NCI-H2171 treated with DMSO at 0.1 percent for 48 hours (cell line): ENCODE data around the gene RPS6KA1.
"Not testable (repeated sequence)": the region's sequence is repeated elsewhere in the genome, so short reads cannot be mapped to it uniquely, and the experiment has no call there.

Source experiments
- DNase-seq: peaks from one replicate; lab custom pipeline; 2025; lab: John Stamatoyannopoulos, UW

Gene RPS6KA1

DNA sequence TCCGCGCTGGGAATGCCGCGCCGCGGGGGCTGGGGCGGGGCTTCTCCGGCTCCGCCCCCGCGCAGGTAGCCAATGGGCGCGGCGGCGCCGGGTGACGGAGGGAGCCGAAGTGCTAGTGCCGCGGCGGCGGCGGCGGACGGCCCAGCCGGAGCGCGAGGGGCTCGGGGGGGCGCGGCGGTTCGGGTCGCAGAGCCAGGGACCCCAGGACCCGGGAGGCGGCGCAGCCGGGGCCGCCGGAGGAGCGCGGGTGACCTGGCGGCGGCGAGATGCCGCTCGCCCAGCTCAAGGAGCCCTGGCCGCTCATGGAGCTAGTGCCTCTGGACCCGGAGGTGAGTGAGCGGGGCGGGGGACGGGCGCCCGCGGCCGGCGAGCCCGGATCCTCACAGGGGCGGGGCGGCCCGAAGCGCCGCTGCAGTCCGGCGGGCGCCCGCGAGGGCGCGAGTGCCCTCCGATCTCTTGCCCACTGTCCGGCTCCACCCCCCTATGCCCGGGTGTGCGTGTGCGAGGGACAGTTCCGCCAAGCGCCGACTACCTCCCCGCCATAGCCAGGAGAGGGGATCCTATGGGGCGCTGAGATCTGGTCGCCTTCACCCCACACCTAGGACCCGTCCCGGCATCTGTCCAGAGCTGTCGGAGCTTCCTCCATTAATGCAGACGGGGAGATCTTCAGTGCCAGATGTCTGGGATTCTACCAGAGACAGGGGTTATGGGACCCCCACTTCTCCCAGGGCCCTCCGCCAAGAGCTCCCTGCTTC, at the start of gene RPS6KA1:
RPS6KA1 (plus strand) TSS at position 107 of the 755 bp plus-strand sequence; CDS start at position 267, 160 bp downstream.
- DNase-seq, result peak; percentile 68

DNA sequence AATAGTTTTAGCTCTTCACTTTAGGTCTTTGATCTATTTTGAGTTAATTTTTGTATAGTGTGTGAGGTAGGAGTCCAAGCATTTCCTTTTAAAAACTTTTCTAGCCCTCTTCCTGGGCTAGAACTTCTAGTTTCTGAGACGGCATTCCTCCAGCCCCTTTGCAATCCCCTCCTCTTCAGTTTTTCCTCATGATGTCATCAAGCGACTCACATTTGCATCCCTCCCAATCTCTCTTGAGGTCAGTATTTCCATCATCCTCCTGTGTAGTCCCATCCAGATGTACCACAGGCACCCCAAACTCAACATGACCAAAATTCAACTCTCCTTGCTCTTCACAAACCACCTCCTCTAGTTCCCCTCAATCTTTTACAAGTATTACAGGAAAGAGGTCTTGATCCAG, 46.6 kb upstream of the RPS6KA1 start:
- no peak for DNase-seq

DNA sequence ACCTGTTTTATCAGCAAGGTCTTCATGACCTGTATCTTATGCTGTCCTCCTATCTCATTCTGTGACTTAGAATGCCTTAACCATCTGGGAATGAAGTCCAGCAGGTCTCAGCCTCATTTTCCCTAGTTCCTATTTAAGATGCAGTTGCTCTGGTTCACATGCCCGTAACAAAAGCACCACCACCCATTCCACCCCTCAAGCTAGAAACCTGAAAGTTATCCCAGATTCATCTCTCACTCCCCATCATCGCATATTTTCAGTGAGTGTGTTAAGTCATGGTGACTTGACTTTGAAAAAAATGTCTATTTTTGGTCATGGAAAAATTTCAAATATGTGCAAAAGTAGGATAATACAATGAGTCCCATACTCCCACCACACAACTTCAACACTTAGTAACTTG, 45.6 kb upstream of the RPS6KA1 start:
- no peak for DNase-seq

DNA sequence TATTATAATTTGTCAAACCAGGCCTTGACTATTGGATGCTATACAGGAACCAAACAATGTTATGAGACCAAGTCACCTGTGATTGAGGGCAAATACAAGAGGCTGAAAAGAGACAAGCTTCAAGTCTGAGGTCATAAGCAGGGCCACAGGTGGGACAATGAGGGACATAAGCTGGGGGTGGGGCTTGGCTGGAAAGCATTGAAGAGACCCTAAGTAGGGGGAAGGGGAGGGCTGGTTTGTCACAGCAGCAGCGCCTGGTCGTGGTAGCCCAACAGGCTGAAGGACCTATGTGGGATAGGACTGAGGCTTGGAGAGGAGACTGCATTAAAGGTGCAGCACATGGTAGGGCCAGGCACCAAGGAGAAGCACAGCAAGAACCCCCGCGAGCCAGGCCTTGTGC, 39.4 kb upstream of the RPS6KA1 start:
- no peak for DNase-seq

DNA sequence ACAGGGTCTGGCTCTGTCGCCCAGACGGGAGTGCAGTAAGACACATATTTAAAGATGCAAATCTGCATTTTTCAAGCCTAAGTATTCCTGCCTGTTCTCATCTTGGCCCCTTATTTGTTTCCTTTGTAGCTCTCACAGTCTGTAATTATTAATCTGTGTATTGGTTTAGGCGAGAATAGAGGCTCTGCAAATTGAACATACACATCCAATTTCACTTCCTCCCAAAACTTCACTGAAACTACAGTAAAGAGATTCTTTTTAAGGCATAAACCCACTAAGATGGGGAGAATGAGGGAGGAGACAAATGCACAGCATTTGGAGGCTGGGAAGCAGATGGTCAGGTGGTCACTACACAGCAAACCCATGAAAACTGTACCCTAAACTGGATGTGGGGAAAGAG, 36.3 kb upstream of the RPS6KA1 start:
- DNase-seq, result no peak

DNA sequence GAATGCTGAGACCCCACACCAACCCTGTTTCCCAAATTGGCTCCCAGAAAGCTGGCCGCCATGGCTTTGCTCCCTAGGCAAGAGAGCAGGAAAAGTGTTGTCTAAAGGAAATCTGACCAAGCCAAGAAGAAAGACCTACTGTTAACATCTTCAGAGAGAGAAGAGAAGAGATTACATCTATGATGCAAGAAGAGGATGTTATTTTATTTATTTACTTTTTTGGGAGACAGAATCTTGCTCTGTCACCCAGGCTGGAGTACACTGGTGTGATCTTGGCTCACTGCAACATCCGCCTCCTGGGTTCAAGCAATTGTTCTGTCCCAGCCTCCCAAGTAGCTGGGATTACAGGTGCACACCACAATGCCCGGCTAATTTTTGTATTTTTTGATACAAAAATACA, 35.6 kb upstream of the RPS6KA1 start:
- DNase-seq, result no peak

DNA sequence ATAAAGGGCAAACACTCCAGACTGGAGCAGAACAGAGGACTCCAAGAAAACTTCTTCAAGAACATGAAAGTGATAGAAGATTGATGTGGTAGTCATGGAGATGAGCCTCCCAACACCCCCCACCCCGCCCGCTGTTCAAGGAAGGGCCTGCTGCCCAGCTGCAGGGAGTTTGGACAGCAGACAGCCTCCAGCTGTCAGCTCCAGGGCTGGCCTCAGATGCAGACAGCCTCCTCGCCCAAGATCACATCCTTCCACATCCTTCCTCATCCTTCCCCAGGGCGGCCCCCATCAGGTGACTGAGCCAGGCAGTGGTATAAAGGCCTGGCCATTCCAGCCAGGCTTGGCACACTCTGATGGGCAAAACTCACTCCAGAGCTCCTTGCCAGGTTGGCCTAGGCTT, 32.7 kb upstream of the RPS6KA1 start:
- DNase-seq, result no peak

DNA sequence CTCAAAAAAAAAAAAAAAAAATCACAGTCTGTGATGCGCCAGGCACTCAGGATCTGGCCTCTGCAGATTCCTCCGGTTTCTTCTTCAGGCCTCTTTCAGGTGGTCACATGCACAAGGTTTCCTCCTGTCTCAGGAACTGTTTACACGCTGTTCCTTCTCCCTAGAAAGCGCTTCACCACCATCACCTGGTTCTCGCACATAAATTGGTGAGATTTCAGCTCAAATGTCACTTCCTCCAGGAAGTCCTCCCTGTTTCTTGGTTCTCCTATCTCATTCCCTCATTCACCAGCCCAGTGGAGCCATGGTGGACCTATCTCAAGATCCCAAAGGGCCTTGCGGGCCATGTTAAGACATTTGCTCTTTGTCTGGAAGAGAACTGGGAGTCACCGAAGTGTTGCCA, 30.7 kb upstream of the RPS6KA1 start:
- DNase-seq, result no peak

DNA sequence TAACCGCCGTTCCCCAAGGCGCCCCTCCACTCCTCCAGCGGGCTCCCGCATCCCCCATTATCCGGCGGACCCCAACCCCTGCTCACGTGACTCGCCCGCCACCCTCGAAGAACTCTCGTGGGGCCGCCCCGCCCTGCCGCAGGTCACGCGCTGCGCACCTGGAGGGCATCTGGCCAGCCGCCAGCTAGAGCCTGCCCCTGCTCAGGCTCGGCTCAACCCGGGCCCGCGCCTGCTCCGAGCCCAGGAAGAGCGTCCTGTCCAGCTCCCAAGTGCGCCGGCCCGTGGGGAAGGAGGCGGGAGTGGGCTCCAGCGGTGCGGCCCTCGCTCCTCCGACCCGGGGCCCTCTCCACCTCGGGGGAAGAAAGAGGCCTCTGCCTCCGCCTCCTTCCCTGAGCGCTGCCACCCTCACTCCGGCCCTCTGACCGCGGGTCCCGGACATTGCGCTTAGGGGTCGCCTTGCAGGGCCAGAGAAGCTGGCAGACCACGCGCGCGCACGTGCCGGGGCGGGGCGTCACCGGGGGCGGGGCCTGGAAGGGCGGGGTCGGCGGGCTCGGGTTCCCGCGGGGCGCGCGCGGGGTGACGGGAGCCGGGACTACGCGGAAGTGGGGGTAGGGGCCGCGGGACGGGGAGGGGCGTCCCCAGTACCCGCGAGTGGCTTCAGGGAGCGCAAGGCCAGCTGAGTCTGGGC, 28.9 kb upstream of the RPS6KA1 start:
- DNase-seq, result peak; percentile 92

DNA sequence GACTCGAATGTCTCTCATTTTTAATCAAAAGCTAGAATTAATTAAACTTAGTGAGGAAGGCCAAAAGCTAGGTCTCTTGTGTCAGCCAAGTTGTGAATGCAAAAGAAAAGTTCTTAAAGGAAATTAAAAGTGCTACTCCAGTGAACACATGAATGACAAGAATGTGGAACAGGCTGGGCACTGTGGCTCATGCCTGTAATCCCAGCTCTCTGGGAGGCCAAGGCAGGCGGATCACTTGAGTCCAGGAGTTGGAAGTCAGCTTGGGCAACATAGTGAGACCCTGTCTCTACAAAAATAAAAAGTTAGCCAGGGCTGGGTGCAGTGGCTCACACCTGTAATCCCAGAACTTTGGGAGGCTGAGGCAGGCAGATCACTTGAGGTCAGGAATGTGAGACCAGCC, 18.9 kb upstream of the RPS6KA1 start:
- not testable (repeated sequence) for DNase-seq

DNA sequence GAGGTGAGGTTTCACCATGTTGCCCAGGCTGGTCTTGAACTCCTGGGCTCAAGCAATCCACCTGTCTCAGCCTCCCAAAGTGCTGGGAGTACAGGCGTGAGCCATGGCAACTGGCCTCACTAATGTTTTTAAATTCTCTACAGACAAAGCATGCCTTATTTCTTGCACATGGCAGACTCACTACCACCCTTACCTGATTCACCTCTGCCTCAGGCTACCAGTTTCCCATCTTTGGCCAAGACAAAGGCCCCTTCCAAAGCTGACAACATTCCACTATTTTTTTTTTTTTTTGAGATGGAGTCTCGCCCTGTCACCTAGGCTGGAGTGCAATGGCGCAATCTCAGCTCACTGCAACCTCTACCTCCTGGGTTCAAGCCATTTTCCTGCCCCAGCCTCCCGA, 13.7 kb upstream of the RPS6KA1 start:
- not testable (repeated sequence) for DNase-seq

DNA sequence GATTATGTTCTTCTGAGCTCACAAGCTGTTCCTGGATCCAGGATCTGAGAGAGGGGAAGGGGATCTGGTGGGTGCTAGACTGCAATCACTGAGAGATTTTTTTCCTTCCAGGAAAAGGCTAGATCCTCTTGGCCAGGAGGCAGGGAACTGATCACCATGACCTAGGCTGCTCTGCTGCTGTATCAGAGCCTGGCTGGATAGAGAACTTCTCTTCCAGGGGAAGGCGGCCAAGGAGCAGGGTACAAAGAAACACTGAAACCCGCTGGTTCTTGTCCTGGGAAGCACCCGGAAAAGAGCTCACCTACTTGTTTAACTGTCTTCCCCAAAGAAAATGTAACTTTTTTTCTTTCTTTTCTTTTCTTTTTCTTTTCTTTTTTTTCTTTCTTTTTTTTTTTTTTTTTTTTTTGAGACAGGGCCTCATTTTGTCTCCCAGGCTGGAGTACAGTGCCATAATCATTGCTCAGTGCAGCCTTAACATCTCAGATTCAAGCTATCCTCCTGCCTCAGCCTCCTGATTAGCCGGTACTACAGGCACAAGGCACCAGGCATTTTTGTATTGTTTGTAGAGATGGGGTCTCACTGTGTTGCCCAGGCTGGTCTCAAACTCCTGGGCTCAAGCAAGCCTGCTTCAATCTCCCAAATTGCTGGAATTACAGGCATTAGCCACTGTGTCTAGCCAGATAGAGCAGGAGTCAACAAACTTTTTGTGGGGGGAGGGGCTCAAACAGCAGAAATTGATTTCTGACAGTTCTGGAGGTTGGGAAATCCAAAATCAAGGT, 12.4 kb upstream of the RPS6KA1 start:
- peak; percentile 92 for DNase-seq

DNA sequence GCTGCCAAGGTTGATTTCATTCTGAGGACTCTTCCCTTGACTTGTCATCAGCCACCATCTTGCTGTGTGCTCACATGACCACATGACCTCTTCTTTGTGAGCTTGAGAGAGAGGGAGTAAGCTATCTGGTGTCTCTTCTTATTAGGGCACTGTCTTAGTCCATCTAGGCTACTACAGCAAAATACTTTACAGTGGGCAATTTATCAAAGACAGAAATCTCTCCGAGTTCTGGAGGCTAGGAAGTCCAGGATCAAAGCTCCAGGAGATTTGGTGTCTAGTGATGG, 11.9 kb upstream of the RPS6KA1 start:
- no peak for DNase-seq

DNA sequence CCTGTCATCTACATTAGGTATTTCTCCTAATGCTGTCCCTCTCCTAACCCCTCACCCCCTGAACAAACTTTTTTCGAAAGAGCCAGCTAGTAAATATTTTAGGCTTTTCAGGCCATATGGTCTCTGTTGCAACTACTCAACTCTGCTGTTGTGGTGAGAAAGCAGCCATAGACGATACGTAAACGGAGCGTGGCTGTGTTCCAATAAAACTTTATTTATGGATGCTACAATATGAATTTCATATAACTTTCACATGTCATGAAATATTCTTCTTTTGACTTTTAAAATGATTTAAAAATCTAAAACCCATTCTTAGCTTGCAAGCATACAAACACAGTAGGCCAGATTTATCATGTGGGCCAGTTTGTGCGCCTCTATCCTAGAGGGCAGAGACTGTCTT, 11.2 kb upstream of the RPS6KA1 start:
- peak; percentile 35 for DNase-seq

DNA sequence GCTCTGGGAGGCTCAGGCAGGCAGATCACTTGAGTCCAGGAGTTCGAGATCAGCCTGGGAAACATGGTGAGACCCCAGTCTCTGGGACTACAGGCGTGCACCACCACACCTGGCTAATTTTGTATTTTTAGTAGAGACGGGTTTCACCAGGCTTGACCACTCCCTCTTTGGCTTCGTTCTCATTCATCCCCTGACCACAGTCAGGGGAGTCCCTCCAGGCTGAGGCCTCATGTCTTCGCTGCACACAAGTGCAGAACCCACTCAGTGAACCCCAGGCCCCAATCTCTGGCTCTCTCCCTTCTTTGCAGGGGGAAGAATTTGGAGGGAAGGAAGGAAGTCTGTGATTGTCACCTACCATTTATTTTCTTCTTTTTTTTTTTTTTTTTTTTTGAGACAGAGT, 9.2 kb upstream of the RPS6KA1 start:
- no peak for DNase-seq

DNA sequence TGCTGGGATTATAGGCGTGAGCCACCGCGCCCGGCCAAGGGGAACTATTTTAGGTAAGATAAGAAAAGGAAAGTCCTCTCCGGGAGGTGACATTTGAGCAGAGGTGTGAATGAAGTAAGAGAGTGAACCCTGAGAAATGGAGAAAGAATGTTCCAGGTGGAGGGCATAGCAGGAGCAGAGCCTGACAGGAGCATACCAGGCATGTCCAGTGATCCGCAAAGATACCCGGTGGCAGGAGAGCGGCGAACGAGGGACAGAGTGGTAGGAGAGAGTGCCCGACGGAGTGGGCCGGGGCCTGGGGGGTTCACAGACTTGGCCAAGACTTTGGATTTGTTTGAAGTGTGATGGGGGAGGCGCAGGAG, 7.9 kb upstream of the RPS6KA1 start:
- no peak for DNase-seq

DNA sequence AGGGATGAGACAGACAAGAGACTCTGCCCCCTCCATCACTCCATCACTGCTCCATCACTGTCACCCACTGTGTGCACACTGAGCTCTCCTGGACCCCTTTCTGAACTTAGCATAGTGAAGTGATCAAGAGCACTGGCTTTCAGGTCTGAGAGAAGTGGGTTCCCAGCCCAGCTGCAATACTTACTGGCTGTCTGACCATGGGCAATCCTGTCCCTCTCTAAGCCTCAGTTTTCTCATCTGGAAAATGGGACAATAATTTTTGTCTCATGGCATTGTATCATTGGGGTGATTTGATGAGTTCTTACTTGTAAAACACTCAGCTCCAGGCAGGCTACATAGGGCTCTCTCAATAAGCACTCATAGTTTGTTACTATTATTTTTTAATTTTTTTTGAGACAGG, 7.5 kb upstream of the RPS6KA1 start:
- no peak for DNase-seq

DNA sequence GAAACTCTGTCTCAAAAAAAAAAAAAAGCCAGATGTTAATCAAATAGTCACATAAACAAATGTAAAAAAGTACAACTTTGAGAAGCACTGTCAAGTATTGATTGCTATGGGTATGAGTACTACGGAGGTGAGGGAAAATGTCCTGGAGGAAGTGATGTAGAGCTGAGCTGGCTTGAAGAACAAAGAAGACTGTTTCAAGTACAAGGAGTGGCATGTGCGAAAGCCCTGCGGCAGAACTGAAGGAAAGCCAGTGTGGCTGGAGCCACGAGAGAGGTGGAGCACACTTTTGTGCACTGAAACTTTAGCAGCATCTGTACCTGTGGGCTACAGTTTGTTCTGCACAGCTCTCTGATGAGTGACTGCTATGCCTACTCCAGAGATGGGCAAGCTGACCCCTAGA, 5.4 kb upstream of the RPS6KA1 start:
- no peak for DNase-seq

DNA sequence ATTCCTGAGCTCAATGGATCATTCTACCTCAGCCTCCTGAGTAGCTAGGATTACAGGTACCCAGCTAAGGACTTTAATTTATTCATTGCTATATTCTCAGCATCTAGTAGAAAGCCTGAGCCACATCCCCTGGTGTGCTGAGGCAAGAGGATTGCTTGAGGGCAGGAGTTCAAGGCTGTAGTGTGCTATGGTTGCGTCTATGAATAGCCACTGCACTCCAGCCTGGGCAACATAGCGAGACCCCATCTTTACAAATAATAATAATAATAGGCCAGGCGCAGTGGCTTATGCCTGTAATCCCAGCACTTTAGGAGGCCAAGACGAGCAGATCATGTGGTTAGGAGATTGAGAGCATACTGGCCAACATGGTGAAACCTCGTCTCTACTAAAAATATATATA, 3.3 kb upstream of the RPS6KA1 start:
- no peak for DNase-seq

DNA sequence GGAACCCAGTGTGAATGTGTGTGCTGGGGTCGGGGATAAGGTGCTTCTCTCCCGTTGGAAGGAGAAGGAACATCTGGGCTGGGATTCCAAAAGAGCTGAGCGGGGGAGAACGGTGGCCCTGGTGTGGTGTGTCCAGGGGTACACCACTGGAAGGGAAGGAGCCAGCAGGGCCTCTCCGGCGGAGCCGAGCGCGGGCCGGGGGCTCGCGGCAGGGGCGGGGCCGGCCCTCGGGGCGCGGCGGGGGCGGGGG, 231 bp upstream of the RPS6KA1 start:
- no peak for DNase-seq

DNA sequence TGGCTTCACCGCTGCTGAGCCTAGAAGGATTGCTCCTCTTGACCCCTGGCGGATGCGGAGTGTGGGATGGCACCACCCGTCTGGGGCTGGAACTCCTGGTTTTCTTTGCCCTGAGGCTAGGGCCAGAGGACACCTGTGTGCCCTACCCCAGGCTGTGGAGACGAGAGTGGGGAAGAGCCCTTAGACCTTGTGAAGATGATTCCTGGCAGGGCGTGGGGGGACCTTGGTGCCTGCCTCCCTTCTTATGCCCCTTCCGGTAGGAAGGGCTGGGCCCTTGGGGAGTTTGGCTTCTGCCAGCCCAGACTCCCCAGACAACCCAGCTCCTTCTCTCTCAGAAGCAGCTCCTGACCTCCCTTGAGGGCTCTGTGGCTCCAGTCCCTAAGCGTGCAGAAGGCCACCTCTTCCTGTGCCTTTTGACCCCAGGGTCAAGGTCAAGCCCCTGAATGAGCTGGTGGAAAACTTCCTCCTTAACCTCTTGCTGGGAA, 891 bp downstream of the RPS6KA1 start:
- no peak for DNase-seq

DNA sequence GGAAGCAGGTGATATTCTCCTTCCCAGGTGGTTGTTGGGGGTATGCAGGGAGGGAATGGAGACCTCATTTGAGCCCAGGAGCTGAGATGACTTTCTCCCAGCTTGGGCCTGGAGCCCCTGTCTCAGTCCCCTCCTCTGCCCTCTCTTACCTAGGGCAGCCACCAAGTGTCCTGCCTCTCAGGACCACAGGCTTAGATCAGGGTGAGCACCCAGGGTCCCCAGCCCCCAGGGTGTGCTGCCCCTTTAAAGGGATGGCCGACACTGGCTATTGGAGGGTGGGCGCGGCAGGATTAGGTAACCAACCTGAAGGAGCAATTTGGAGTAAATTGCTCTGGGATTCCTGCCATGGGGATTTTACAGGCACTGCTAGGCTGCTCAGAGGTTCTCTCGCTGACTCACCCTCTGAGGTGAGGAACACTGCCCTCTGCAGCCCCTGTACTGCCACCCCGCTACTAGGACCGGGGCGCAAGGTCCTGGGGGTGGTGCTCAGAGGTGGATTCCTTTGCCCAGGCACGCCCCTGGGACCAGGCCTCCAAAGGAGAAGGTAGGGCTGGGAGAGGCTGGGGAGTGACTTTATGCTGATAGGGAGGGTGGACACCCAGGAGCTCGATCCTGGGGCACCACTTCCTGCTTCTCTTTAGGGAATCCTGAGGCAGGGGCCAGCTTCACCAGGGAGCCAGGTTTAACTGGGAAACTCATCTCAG, 1.5 kb downstream of the RPS6KA1 start:
- DNase-seq, result peak; percentile 52

DNA sequence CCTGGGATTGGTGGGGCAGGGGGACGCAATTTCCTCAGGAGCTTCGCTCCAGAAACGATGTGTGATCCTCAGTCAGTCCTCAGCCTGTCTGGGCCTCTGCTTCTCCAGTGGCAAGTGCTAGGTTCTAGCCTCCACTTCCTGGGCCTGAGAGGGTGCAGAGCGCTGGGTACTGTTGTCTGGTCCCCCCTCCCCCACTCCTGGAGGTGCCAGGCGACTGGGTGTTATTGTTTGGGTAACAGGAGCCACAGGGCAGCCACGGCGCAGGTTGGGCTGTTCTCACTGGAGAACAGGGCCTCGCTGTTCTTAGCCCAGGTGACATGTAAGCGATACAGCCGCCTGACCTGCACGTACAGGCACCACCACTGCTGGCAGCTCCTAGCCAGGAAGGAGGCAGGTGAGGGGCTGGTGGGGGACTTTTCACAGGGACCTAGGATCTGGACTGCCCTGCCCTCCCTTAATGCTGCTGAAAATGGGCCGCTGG, 2.1 kb downstream of the RPS6KA1 start:
- DNase-seq, result no peak
